A673 (cell line): ENCODE measurements around the gene RNF44.

Experiments used
- CTCF ChIP-seq: fragments of 300-800, 200-600 bp; sonication (generic); conservative IDR thresholded peaks from 2 replicates; pipeline ENCODE4 v1.5.1; 2017; ENCODE audit warnings: low read depth, mild to moderate bottlenecking, antibody characterized with exemption, low read length, moderate library complexity, mixed read lengths
- EZH2 ChIP-seq: fragments of 200-600 bp; sonication (generic); IDR thresholded peaks from 2 replicates; pipeline ENCODE4 v1.6.1; 2017; ENCODE audit warnings: borderline replicate concordance, low read depth, mild to moderate bottlenecking, mixed read lengths, antibody characterized with exemption, low read length; ENCODE audit not compliant: poor library complexity, severe bottlenecking

DNA sequence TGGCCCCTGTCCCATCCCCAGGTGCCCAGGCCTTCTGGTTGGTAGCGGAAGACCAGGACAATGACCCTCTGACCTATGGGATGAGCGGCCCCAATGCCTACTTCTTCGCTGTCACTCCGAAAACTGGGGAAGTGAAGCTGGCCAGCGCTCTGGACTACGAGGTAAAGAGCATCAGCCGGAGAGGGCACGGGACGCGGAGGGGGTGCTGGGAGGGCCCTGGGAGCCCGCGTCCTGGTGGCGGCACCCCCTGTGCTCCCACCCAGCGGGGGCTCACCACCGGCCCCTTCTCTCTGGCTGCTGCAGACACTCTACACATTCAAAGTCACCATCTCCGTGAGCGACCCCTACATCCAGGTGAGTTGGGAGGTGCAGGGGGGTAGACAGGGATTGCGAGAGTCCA is 31.5 kb upstream of the RNF44 start:
- no peak for TF ChIP-seq CTCF
- TF ChIP-seq EZH2 = no peak
